Frontal cortex (tissue), 4 donors: ENCODE results near the gene PCNT. TPM values are rescaled to one million over a fixed set of nuclear protein-coding genes. Genes with fewer than 3 reads are reported as not detected.
"Not testable (repeated sequence)": the region's sequence is repeated elsewhere in the genome, so short reads cannot be mapped to it uniquely, and the experiment has no call there.

Source experiments
- DNase-seq, 2 donors: peaks; one replicate each; pipeline ENCODE4 v3.0.0; 2012; ENCODE audit warnings: low spot score in 2 of 2
- FAIRE-seq: peaks from 2 replicates; lab custom pipeline; 2012; peaks lifted over from hg19 to GRCh38; lab: Jason Lieb, UNC
- total RNA-seq: library from RNA; depleted of rRNA; stranded (reverse); fragments of >200 nt; gene quantifications from one replicate; pipeline ENCODE4 v1.2.3, GENCODE V29; 2014
- donor health status: control.
- donor health status: control.
- donor health status: control.

The PCNT gene
- total RNA-seq, 1 donor from 2014 or later: 15.5 TPM

DNA sequence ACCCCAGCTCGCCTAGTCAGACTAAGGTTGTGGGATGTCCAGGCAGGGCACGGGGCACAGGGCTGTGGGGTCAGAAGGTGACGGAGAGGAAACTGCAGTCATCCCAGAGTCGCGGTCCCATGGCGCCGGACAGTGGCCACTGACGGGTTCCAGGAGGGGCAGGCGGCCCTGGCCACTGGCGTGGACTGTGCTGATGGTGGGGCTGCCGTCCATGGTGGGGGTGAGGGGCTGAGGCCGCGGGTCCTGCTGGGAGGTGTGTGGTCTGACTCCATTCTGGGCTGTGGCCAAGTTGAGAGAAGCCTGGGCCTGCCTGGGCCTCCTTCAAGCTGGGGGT is 32.0 kb downstream of the PCNT start:
- no peak for FAIRE-seq
- no peak for DNase-seq

DNA sequence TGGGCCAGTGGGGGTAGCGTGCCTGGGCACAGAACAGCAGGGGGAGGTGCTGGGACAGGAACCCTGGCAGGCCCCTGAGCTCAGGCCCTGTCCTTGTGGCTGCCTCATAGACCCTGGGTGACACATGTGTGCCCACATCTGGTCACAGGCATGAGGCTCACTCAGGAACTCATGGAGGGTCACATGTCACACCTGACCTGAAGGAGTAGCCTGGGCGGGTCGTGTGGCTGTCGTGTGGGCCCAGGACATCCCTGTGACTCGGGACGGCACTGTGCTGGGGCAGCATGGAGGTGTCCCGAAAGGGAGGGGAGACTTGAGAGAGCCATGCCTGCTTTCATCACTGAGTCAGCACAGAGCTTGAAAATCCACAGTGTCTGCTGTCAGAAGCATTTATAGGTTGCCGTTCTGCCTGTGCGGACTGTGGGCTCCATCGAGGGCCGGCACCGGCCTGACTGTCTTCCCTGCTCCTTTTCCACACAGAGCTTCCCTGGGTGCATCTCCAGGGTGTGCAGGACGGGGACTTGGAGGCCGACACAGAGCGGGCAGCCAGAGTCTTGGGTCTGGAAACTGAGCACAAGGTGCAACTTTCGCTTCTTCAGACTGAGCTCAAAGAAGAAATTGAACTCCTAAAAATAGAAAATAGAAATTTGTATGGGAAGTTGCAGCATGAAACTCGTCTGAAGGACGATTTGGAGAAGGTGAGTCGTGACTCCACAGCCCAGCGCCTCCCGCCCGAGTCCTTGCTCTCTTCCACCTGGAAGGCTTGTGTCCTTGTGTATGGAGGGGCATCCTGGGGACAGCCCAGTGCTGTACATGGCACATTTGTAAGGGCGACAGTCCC is 32.8 kb downstream of the PCNT start:
- FAIRE-seq: no peak

DNA sequence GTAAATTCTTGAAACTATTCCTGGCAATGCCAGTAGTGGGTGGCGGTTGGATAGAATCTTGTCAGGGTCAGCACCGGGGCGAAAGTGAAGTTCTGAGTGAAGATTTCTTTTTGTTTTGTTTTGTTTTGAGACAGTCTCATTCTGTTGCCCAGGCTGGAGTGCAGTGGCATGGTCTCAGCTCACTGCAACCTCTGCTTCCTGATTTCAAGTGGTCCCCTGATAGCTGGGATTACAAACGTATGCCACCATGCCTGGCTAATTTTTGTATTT is 33.3 kb downstream of the PCNT start:
- DNase-seq (no peak), FAIRE-seq (no peak)

More for the DNA sequence above, 32.8 kb downstream of the PCNT start:
- no peak for DNase-seq

GRCh38 chr21:46357684-46358425 is 33.9 kb downstream of the PCNT start:
- DNase-seq: no peak
- no peak for FAIRE-seq

DNA sequence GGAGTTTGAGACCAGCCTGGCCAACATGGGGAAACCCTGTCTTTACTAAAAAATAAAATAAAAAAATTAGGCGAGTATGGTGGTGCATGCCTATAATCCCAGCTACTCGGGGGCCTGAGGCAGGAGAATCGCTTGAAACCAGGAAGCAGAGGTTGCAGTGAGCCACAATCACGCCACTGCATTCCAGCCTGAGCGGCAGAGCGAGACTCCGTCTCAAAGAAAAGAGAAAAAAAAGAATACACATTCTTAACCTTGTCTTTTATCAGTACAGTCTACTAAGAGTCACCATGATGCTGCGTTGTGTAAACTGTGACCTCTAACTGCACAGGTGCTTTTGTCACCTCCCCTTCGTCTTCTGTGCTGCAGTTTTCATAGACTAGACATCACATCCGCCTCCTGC is 37.2 kb downstream of the PCNT start:
- FAIRE-seq (no peak), DNase-seq (no peak)

- no peak for FAIRE-seq
Measured at GRCh38 chr21:46361935-46362334, 38.0 kb downstream of the PCNT start.

DNA sequence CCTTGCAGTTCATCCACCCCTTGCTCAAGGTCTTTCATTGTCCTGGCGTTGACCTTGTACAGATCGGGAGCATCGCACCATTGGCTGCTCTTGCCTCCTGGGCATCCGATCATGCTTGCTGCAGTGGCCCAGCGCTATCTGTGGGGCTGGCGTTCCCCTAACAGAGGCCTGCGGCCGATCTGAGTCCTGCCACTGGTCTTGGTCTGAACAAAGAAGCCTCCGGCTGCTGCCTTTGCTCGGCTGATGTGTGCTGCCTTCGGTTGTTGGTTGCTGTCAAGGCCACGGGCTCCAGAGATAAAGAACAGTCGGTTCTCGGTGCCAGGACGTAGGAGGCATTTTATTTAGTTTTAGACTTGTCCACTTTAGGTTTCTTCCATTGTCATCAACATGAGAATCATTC is 39.0 kb downstream of the PCNT start:
- FAIRE-seq: no peak
- no peak for DNase-seq

More at GRCh38 chr21:46361935-46362334, 38.0 kb downstream of the PCNT start:
- no peak for DNase-seq

- DNase-seq (no peak), FAIRE-seq (no peak)
Measured at GRCh38 chr21:46363698-46364097, 39.7 kb downstream of the PCNT start.

DNA sequence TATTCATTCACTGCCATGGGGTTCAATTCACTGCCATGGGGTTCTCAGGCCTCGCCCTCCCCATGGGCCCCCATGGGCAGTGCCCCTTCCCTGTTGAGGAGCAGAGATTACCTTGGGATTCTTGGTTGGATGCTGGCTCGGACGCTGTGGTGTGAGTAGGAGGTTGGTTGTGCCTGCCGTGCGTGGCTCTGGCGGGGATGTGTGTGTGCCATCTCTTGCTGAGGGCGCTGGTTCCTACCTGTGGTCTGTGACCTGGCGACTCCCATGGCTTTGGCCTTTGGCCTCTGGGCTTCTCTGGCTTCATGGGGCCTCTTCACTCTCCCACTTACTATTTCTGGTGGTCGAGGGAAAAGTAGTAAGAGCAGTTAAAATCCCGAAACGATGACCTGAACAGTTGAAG is 42.1 kb downstream of the PCNT start:
- DNase-seq (no peak), FAIRE-seq (no peak)

DNA sequence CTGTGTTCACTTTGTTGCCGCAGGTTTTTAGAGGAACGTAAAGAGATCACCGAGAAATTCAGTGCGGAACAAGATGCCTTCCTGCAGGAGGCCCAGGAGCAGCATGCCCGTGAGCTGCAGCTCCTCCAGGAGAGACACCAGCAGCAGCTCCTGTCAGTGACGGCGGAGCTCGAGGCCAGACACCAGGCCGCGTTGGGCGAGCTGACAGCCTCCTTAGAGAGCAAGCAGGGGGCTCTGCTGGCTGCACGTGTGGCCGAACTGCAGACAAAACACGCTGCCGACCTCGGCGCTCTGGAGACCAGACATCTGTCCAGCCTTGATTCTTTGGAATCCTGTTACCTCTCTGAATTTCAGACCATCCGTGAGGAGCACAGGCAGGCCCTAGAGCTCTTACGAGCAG is 42.6 kb downstream of the PCNT start:
- no peak for FAIRE-seq
- no peak for DNase-seq

DNA sequence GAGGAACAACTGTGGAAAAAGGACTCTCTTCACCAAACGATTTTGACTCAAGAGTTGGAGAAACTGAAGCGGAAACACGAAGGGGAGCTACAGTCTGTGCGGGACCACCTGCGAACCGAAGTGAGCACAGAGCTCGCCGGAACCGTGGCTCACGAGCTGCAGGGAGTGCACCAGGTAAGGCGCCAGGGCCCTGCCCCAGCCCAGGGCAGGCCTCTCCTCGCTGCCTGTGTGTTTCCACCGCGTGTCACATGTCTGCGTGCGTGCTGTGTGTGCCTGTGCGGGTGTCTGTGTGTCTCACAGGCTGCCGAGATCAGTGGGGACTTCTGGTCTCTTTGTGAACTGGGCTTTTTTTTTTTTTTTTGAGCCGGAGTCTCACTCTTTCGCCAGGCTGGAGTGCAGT is 43.0 kb downstream of the PCNT start:
- FAIRE-seq (no peak), DNase-seq (no peak)

GRCh38 chr21:46368533-46369285 is 44.8 kb downstream of the PCNT start:
- DNase-seq (no peak), FAIRE-seq (no peak)

DNA sequence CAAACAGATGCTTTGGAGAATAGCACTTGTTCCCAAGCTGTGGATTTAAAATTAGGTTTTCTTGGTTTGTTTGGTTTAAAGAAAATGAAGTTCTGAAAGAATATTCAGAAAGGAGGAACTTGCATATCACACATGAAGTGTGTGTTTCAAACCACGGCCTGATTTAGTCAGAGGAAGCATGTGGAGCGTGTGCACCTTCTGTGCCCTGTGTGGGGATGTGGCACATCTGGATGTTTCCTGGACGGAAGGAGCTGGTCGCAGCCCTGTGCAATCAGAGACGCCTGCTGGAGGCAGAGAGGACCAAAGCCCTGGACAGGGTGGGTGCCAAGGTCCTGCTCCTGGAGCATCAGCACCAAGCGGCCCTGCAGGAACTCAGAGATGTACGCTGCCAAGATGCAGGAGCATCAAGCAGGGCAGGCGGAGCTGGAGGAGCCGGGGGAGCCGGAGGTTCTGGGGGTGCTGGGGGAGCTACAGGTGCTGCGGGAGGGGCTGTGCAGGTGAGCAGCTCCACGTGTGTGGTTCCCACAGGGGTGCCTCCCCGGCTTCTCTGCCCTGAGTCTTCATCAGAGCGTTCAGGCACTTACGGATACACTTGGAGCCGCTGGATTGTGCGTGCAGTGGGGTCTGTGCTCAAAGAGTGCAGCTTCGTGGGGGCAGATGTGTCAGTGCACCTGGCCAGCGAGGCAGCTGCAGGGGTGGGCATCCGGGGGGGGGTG is 45.7 kb downstream of the PCNT start:
- FAIRE-seq (no peak), DNase-seq (no peak)

DNA sequence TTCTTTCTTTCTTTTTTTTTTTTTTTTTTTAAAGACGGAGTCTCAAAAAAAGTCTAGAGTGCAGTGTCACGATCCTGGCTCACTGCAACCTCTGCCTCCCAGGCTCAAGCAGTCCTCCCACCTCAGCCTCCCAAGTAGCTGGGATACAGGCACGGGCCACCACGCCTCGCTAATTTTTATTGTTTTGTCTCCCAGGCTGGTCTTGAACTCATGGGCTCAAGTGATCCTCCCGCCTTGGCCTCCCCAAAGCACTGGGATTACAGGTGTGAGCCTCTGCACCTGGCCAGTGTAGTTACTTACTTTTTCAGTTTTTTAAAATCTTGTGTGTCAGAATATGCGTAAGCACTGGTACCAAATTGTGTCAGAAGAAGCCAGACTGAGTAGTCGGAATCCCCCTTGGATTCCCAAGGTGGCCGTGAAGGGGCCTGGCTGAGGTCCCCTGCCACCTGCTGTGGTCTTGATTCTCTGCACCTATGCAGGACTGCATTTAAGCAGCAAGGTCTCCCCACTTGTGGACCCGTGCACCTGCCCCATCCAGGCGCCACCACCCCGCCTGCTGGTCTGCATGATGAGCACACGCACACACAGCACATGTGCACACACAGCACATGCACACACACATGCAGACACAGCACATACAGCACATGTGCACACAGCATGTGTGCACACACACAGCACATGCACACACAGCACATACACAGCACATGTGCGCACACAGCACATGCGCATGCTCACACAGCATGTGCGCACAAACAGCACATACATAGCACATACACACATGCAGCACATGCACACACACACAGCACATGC is 47.5 kb downstream of the PCNT start:
- FAIRE-seq: no peak
- DNase-seq: no peak

DNA sequence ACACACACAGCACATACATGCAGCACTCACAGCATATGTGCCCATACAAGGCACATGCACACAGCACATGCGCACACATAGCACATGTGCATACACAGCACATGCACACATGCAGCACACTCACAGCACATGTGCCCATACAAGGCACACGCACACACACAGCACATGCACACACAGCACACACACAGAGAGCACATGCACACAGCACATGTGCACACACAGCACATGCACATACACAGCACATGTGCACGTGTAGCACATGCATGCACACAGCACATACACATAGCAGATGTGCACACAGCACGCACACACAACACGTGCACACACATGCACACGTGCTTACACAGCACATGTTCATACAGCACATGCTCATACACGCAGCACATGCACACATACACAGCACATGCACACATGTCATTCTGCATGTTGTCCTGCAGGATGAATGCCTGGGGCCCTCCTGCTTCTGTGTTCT is 48.1 kb downstream of the PCNT start:
- DNase-seq: no peak
- FAIRE-seq: no peak

DNA sequence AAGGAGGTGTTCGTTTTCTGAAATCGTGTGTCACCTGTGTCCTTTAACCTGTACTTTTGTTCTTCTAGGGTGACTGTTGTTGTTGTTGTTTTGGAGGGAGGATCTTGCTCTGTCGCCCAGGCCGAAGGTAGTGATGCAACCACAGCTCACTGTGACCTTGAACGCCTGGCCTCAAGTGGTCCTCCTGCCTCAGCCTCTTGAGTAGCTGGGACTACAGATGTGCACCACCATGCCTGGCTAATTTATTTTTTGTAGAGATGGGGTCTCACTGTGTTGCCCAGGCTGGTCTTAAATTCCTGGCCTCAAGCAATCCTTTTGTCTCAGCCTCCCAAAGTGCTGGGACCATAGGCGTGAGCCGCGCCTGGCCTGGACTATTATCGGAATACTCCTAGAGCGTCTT is 49.0 kb downstream of the PCNT start:
- not testable (repeated sequence) for DNase-seq, FAIRE-seq

DNA sequence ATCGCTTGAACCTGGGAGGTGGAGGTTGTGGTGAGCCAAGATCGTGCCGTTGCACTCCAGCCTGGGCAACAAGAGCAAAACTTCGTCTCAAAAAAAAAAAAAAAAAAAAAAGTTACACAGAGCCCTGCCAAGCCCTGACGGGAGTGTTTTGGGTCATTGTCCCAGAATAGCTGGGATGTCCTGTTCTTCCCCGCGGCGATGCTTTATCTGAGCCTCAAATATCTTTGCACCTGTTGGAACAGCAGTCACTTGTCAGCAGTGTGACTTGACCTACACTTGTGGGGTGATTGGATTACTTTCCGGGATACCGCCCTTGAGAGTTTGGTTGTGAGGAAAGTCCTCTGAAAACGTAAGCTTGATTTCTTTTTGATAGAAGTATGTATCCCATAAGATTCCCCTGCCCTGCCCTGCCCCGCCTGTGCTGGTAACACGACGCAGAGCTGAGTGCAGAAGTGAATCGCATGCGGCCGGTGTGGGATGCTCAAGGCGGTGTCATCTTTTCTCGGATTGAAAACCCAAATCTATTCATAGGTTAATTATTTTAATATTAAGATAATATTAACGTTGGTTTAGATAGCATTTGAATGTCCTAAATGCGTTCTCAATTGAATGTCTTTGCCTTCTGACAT is 50.9 kb downstream of the PCNT start:
- no peak for DNase-seq
- FAIRE-seq: no peak

DNA sequence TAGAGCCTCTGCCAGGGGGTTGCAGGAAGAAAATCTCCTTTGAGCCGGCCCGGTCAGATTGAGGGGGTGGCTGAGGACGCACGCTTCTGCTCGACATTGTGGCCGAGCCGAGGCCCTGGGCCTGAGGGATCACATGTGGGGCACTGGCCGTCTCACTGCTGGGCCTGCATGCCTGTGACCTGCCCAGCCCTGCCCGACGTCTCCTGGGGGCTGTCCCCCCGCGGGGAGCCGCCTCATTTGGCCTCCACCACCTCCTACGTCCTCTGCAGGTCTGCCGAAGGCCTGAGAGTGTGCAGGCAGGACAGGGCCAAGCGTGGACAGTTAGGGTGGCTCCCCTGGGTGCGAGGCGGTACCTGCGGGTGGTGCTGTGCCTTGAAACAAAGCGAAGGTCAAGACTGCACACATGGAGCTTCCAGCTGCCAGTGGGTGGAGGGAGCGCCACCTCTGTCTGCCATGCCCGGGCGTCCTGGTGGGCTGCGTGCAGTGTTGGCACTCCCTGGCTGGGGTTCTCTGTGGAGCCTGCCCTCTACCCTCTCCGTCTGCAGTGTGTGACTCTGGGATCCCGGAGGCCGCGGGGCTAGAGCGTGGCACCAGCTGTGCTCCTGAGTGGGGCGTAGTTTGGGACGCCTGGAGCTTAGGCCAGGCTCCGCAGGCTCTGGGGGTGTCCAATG is 51.7 kb downstream of the PCNT start:
- no peak for DNase-seq
- no peak for FAIRE-seq
